Measurements from ENCODE around the gene SIRT3.

SIRT3 gene

DNA sequence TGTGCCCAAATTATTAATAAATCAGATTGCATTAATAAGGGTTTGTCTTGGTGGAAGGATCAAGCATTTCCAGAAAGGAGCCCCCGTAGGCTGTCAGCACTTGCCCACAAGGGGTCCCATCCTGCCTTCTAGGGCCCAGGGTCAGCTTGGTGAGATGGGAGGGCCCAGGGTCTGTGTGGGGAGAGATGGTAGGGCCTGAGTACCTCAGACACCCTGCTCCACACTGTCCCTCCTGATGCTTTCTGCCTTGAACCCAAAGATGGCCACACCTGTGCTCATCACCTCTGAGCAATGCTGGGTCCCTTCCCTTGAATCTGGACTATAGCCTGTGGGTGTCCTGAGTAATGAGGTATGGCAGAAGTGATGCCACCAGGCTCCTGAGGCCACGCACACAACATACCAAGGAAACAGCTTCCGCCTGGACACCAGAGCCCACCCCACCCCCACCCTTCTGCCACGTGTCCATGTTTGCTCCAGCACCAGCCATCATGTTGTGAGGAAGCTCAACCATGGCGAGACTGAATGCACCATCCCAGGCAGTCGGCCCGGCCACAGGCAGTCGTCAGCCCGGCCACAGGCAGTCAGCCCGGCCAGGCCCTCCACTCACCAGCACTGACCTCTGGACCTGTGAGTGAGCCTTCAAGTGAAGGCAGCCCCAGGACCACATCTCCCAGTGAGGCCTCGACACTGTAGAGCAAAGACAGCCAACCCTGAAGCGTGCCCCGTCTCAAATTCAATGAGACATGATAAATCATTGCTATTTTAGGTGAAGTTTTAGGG, 35.7 kb downstream of the SIRT3 start:
- no peak overlapping the region for H2AFZ ChIP-seq (ENCODE audit: low read length)
- H3K27ac ChIP-seq (ENCODE audit: low read length), result no peak overlapping the region
- no peaks in the 10 kb centered on the region for H3K4me1 ChIP-seq (ENCODE audit: low read length)
- H3K9me3 ChIP-seq (replicated peaks; ENCODE audit: insufficient read depth, low read length), result no peaks in the 10 kb centered on the region
- H4K20me1 ChIP-seq (ENCODE audit: insufficient read depth, low read length), result no peaks in the 10 kb centered on the region; the same call in 1 of the 2 replicates
- H3F3A ChIP-seq (ENCODE audit: insufficient read depth, low read length), result no peaks in the 10 kb centered on the region
- no peak overlapping the region for H3K9ac ChIP-seq (ENCODE audit: low read length)
- peaks cover 9% of the 10 kb centered on the region for H3K79me2 ChIP-seq (ENCODE audit: low read length)
- TF ChIP-seq EZH2phosphoT487 (IDR thresholded peaks at IDR 0.05; ENCODE audit: low read length) (no peak), EZH2 (optimal IDR thresholded peaks at IDR 0.05; ENCODE audit: low read depth, low read length) (no peak)
- TF ChIP-seq, protein P1, sequence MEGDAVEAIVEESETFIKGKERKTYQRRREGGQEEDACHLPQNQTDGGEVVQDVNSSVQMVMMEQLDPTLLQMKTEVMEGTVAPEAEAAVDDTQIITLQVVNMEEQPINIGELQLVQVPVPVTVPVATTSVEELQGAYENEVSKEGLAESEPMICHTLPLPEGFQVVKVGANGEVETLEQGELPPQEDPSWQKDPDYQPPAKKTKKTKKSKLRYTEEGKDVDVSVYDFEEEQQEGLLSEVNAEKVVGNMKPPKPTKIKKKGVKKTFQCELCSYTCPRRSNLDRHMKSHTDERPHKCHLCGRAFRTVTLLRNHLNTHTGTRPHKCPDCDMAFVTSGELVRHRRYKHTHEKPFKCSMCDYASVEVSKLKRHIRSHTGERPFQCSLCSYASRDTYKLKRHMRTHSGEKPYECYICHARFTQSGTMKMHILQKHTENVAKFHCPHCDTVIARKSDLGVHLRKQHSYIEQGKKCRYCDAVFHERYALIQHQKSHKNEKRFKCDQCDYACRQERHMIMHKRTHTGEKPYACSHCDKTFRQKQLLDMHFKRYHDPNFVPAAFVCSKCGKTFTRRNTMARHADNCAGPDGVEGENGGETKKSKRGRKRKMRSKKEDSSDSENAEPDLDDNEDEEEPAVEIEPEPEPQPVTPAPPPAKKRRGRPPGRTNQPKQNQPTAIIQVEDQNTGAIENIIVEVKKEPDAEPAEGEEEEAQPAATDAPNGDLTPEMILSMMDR (IDR thresholded peaks at IDR 0.05; ENCODE audit: low read length), result no peak
- no peaks in the 10 kb centered on the region; the same call in 1 of the 2 replicates for H3K36me3 ChIP-seq (replicated peaks; ENCODE audit: insufficient read depth, low read length)
- H3K9me2 ChIP-seq (replicated peaks; ENCODE audit: insufficient read depth, low read length), result no peaks in the 10 kb centered on the region
- H3K4me3 ChIP-seq (ENCODE audit: low read length), result no peak overlapping the region
- H3K27me3 ChIP-seq (replicated peaks; ENCODE audit: insufficient read depth, low read length), result no peaks in the 10 kb centered on the region
- no peak overlapping the region for H3K4me2 ChIP-seq (ENCODE audit: low read depth, low read length)
- no peak for DNase-seq

- Histone ChIP-seq H3K36me3 (replicated peaks; ENCODE audit: insufficient read depth, low read length) (no peaks in the 10 kb centered on the region), H3K9me2 (replicated peaks; ENCODE audit: insufficient read depth, low read length) (no peaks in the 10 kb centered on the region), H3K27ac (ENCODE audit: low read length) (no peak overlapping the region), H4K20me1 (ENCODE audit: insufficient read depth, low read length) (no peaks in the 10 kb centered on the region; the same call in 1 of the 2 replicates), H3K79me2 (ENCODE audit: low read length) (peaks cover 2% of the 10 kb centered on the region; the same call in 1 of the 2 replicates), H3F3A (ENCODE audit: insufficient read depth, low read length) (no peaks in the 10 kb centered on the region), H3K9me3 (replicated peaks; ENCODE audit: insufficient read depth, low read length) (no peaks in the 10 kb centered on the region), H3K27me3 (replicated peaks; ENCODE audit: insufficient read depth, low read length) (no peaks in the 10 kb centered on the region), H3K4me3 (ENCODE audit: low read length) (no peak overlapping the region), H2AFZ (ENCODE audit: low read length) (no peak overlapping the region), H3K9ac (ENCODE audit: low read length) (no peak overlapping the region), H3K4me2 (ENCODE audit: low read depth, low read length) (no peak overlapping the region), H3K4me1 (ENCODE audit: low read length) (no peaks in the 10 kb centered on the region)
- DNase-seq, result no peak
- TF ChIP-seq EZH2 (optimal IDR thresholded peaks at IDR 0.05; ENCODE audit: low read depth, low read length) (no peak), EZH2phosphoT487 (IDR thresholded peaks at IDR 0.05; ENCODE audit: low read length) (no peak)
- TF ChIP-seq, protein P1 (IDR thresholded peaks at IDR 0.05; ENCODE audit: low read length), result no peak
Observed at GRCh38 chr11:199782-200181, 36.4 kb downstream of the SIRT3 start.

DNA sequence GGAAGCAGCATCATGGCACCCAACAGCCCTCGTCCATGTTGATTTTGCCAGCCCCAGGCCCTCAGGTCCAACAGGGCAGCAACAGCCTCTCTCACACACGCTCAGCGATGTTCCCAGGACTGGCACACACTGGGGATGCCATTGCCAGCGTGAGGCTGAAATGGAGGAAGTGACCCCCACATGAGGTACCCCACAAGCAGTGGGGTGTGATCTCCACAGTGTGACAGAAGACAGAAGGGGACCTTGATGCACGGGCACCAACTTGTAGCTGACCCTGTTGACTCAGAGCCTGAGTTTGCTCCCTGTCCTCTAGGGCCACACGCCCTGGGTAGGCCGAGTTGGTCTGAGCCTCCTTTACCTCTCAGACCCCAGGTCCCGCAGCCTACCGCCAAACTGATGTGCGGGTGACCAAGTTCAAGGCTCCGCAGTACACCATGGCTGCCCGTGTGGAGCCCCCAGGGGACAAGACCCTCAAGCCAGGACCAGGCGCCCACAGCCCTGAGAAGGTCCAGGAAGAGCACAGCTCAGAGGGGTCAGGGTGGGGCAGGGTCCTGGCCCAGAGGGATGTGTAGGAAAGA, 37.0 kb downstream of the SIRT3 start:
- Histone ChIP-seq H3K4me3 (ENCODE audit: low read length) (no peak overlapping the region), H3K9ac (ENCODE audit: low read length) (no peak overlapping the region), H3K36me3 (replicated peaks; ENCODE audit: insufficient read depth, low read length) (no peaks in the 10 kb centered on the region), H3K27me3 (replicated peaks; ENCODE audit: insufficient read depth, low read length) (no peaks in the 10 kb centered on the region), H3K9me3 (replicated peaks; ENCODE audit: insufficient read depth, low read length) (no peaks in the 10 kb centered on the region), H3K4me2 (ENCODE audit: low read depth, low read length) (no peak overlapping the region), H3F3A (ENCODE audit: insufficient read depth, low read length) (no peaks in the 10 kb centered on the region), H4K20me1 (ENCODE audit: insufficient read depth, low read length) (no peaks in the 10 kb centered on the region; the same call in 1 of the 2 replicates), H3K79me2 (ENCODE audit: low read length) (no peaks in the 10 kb centered on the region), H2AFZ (ENCODE audit: low read length) (no peak overlapping the region), H3K9me2 (replicated peaks; ENCODE audit: insufficient read depth, low read length) (no peaks in the 10 kb centered on the region), H3K4me1 (ENCODE audit: low read length) (no peaks in the 10 kb centered on the region), H3K27ac (ENCODE audit: low read length) (no peak overlapping the region)
- no peak for TF ChIP-seq EZH2phosphoT487 (IDR thresholded peaks at IDR 0.05; ENCODE audit: low read length)
- TF ChIP-seq, protein P1 (IDR thresholded peaks at IDR 0.05; ENCODE audit: low read length), result no peak
- TF ChIP-seq EZH2 (optimal IDR thresholded peaks at IDR 0.05; ENCODE audit: low read depth, low read length), result no peak
- no peak for DNase-seq
